Activated naive CD4-positive, alpha-beta T cell treated with anti-CD3 and anti-CD28 coated beads, Interleukin-2, amount 10 ng/mL, durations not matched to agents 7 days and 5 days (primary cell): ENCODE data around the gene CTNNBIP1.
"Not testable (repeated sequence)": the region's sequence is repeated elsewhere in the genome, so short reads cannot be mapped to it uniquely, and the experiment has no call there.

ENCODE experiments used
- CTCF ChIA-PET: fragments of 350-600 bp; sonication (Branson Sonifier 250); formaldehyde crosslinking; loops from one replicate; lab custom pipeline; 2021; ENCODE audit warnings: antibody characterized with exemption; lab: Charles Lee
- DNase-seq: peaks from one replicate; pipeline ENCODE4 v3.0.0-alpha.2; 2020
- H3K27ac Mint-ChIP-seq: one replicate; pipeline ENCODE4 v1.8.0; 2021; ENCODE audit warnings: mild to moderate bottlenecking, moderate library complexity, mixed read lengths
- H3K27me3 Mint-ChIP-seq: one replicate; pipeline ENCODE4 v1.8.0; 2021; ENCODE audit warnings: mild to moderate bottlenecking, mixed read lengths
- H3K36me3 Mint-ChIP-seq: one replicate; pipeline ENCODE4 v1.8.0; 2021; ENCODE audit warnings: mixed read lengths
- H3K4me1 Mint-ChIP-seq: one replicate; pipeline ENCODE4 v1.8.0; 2021; ENCODE audit warnings: mixed read lengths
- H3K4me3 Mint-ChIP-seq: one replicate; pipeline ENCODE4 v1.8.0; 2021; ENCODE audit warnings: mild to moderate bottlenecking, moderate library complexity, mixed read lengths
- H3K9me3 Mint-ChIP-seq: one replicate; pipeline ENCODE4 v1.8.0; 2021; ENCODE audit warnings: mixed read lengths

CTNNBIP1 gene

DNA sequence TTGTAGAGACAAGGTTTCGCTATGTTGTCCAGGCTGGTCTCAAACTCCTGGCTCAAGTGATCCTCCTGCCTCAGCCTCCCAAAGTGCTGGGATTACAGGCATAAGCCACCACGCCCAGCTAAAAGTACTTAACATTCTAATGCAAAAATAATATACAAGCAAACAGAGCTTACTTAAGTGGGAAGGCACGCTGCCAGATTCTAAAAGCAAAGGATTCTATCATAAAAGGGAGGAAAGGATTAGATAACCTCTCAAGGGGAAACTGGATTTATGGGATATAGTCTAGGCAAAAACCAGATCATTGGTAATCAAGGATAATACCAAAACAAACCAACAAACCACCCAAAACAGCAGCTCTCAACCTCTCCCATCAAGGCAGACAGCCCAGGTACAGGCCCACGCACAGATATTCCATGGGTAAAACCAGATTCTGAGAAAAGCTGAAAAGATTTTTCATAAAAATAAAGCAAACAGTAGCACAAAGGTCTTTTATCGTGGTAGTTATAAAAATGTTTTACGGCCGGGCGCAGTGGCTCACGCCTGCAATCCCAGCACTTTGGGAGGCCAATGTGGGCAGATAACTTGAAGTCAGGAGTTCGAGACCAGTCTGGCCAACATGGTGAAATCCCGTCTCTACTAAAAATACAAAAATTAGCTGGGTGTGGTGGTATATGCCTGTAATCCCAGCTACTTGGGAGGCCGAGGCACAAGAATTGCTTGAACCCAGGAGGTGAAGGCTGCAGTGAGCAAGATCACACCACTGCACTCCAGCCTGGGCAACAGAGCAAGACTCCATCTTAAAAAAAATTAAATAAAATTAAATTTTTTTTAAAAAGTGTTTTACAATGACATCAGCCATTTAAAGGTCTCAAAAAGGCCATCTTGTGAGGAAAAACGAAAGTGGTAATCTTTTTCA lies 106.8 kb downstream of the CTNNBIP1 start:
- DNase-seq, H3K27me3 Mint-ChIP-seq, H3K27ac Mint-ChIP-seq, H3K9me3 Mint-ChIP-seq, H3K4me3 Mint-ChIP-seq: not testable (repeated sequence)
- peaks cover 72% of the 10 kb centered on the region for H3K4me1 Mint-ChIP-seq
- CTCF ChIA-PET: interaction anchor here (0.8 to 1.0 kb wide), 4 partner anchors 19 to 523 kb away, joined by 3 to 4 read pairs (median 3); no protein-coding TSS in a partner anchor
- peaks cover 24% of the 10 kb centered on the region for H3K36me3 Mint-ChIP-seq

DNA sequence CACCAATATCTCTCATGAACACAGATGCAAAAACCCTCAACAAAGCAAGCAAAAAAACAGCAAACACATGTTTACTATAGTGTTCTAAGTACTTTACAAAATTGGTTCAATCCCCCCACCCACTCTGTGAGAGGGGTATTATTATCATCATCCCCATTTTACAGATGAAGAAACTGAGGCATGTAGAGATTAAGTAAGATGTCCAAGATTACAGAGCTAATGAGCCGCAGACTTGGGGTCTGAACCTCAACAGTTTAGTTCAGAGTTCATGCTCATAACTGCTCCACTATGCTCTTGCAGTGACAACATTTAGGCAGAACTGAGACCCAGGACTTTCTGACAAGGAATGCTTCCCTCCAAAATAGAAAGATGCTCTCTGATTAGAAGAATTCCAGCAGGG lies 108.2 kb downstream of the CTNNBIP1 start:
- CTCF ChIA-PET: no interaction called here
- peaks cover 29% of the 10 kb centered on the region for H3K36me3 Mint-ChIP-seq
- DNase-seq: no peak
- H3K4me1 Mint-ChIP-seq: peaks cover 74% of the 10 kb centered on the region
- H3K9me3 Mint-ChIP-seq: no peaks in the 10 kb centered on the region
- H3K27me3 Mint-ChIP-seq: no peaks in the 10 kb centered on the region
- H3K27ac Mint-ChIP-seq: peak overlapping the region; percentile 76
- peak overlapping the region; percentile 21 for H3K4me3 Mint-ChIP-seq
